Body of pancreas (tissue), 4 donors: ENCODE measurements around the gene ENPP1.

Source experiments
- POLR2A ChIP-seq, 3 donors: fragments of 450-650 bp; IDR thresholded peaks; one replicate each; pipeline ENCODE4 v1.6.1; 2016; ENCODE audit warnings: antibody characterized with exemption in 3 of 3, mild to moderate bottlenecking in 2 of 3
- TF ChIP-seq, protein P1 (sequence below), 7 experiments: fragments of 450-650 bp in 4 of 7; fragments of 200-600 bp in 3 of 7; sonication (generic) in 3 of 7; IDR thresholded peaks; one replicate each; pipeline ENCODE4 v1.5.1; 2016 to 2019; ENCODE audit warnings: antibody characterized with exemption in 7 of 7

DNA sequence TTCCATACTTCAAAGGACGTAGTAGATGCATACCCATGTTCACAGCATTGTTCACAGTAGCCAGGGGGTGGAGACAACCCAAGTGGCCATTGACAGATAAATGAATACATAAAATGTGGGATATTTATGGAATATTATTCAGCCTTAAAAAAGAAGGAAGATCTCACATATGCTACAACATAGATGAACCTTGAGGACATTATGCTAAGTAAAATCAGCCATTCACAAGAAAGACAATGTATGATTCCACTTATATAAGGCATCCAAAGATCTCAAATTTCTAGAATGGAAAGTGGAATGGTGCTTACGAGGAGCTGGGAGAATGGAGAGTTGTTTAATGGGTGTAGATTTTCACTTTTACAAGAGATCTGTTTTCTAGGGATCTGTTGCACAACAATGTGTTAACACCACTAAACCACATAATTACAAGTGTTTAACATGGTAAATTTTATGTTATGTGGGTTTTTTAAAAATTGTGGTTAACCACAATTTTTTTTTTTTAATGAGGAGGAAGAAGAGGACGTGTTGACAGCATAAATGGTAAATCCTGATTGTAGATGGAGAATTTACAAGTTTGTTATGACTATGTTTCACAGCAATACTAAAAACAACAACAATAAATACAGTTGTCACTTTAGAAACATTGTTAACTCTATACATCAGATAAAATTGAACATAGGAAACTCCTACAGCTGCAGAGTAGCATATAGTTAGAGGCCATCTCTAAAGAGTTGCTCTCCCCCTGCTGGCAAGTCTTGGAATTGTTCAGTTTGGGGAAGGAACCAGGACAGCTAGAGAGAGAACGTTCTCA is 101.8 kb downstream of the ENPP1 start:
- TF ChIP-seq, protein P1, sequence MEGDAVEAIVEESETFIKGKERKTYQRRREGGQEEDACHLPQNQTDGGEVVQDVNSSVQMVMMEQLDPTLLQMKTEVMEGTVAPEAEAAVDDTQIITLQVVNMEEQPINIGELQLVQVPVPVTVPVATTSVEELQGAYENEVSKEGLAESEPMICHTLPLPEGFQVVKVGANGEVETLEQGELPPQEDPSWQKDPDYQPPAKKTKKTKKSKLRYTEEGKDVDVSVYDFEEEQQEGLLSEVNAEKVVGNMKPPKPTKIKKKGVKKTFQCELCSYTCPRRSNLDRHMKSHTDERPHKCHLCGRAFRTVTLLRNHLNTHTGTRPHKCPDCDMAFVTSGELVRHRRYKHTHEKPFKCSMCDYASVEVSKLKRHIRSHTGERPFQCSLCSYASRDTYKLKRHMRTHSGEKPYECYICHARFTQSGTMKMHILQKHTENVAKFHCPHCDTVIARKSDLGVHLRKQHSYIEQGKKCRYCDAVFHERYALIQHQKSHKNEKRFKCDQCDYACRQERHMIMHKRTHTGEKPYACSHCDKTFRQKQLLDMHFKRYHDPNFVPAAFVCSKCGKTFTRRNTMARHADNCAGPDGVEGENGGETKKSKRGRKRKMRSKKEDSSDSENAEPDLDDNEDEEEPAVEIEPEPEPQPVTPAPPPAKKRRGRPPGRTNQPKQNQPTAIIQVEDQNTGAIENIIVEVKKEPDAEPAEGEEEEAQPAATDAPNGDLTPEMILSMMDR (IDR thresholded peaks at IDR 0.05) = peak; percentile 34 to 90 (median 82)
- no peak for TF ChIP-seq POLR2A (IDR thresholded peaks at IDR 0.05)
